GM12878 (cell line): ENCODE measurements around the gene GRAMD1B. TPM values are rescaled to one million over a fixed set of nuclear protein-coding genes. Genes with fewer than 3 reads are reported as not detected.

Source experiments
- ATF2 ChIP-seq: IDR thresholded peaks from 2 replicates; pipeline ENCODE4 v1.6.1; 2012; ENCODE audit warnings: low read length, inconsistent platforms
- CEBPB ChIP-seq, 2 experiments: fragments of 150-350 bp in 1 of 2; IDR thresholded peaks; 2 replicates each; pipeline ENCODE4 v1.6.1; 2012 to 2014; ENCODE audit warnings: low read depth in 2 of 2, low read length in 2 of 2, borderline replicate concordance in 1 of 2, inconsistent platforms in 1 of 2
- CREB1 ChIP-seq: IDR thresholded peaks from 2 replicates; pipeline ENCODE4 v1.6.1; 2012; ENCODE audit warnings: low read depth, mild to moderate bottlenecking, inconsistent platforms
- DPF2 ChIP-seq: fragments of 450-650 bp; IDR thresholded peaks from 2 replicates; pipeline ENCODE4 v1.6.1; 2017; ENCODE audit warnings: mild to moderate bottlenecking
- GABPA ChIP-seq: IDR thresholded peaks from 2 replicates; pipeline ENCODE4 v1.6.1; 2014; ENCODE audit warnings: antibody characterized with exemption, low read depth, mild to moderate bottlenecking, inconsistent platforms
- MAX ChIP-seq: IDR thresholded peaks from 2 replicates; pipeline ENCODE4 v1.6.1; 2012; ENCODE audit warnings: low read depth, low read length, improper control_type of control experiment
- NKRF ChIP-seq: fragments of 450-650 bp; conservative IDR thresholded peaks from 2 replicates; pipeline ENCODE4 v1.6.1; 2017; ENCODE audit warnings: mild to moderate bottlenecking, moderate library complexity
- PRDM15 ChIP-seq: fragments of 450-650 bp; formaldehyde crosslinking; IDR thresholded peaks from 2 replicates; pipeline ENCODE4 v1.4.0; 2020; ENCODE audit warnings: mild to moderate bottlenecking, moderate library complexity
- REST ChIP-seq: IDR thresholded peaks from 2 replicates; pipeline ENCODE4 v1.6.1; 2012; ENCODE audit warnings: mild to moderate bottlenecking, low read depth, low read length
- RUNX3 ChIP-seq: IDR thresholded peaks from 2 replicates; pipeline ENCODE4 v1.6.1; 2012; ENCODE audit warnings: low read length, inconsistent platforms
- SKIL ChIP-seq: fragments of 450-650 bp; IDR thresholded peaks from 2 replicates; pipeline ENCODE4 v1.6.1; 2017; ENCODE audit warnings: mild to moderate bottlenecking, low read depth, inconsistent platforms; ENCODE audit not compliant: poor library complexity, severe bottlenecking
- STAT1 ChIP-seq: fragments of 450-650 bp; conservative IDR thresholded peaks from 2 replicates; pipeline ENCODE4 v1.6.1; 2014; ENCODE audit warnings: antibody characterized with exemption, mild to moderate bottlenecking
- TCF12 ChIP-seq: IDR thresholded peaks from 2 replicates; pipeline ENCODE4 v1.6.1; 2011; ENCODE audit warnings: low read depth, mild to moderate bottlenecking, low read length
- USF2 ChIP-seq: IDR thresholded peaks from 2 replicates; pipeline ENCODE4 v1.6.1; 2011; ENCODE audit warnings: low read depth, low read length, improper control_type of control experiment, borderline replicate concordance
- polyA plus RNA-seq, 11 experiments: library from polyadenylated mRNA; depleted of rRNA in 4 of 11; unstranded in 6 of 11; stranded (reverse) in 5 of 11; fragments of >200 nt; fragmentation: Nextera tagmentation in 4 of 11; fragmentation: Illumina TruSeq in 1 of 11; extraction: Ambion mirVana in 4 of 11; extraction: Trizol in 1 of 11; gene quantifications; 1 replicate in 1 of 11; 2 replicates in 10 of 11; pipeline versions ENCODE4 v1.2.1 to v1.2.3, GENCODE V29; 2011 to 2016; ENCODE audit warnings: inconsistent platforms in 2 of 11, missing spikeins in 2 of 11, low read depth in 1 of 11
- total RNA-seq, 4 experiments: library from RNA; depleted of rRNA in 3 of 4; stranded (reverse); fragments of >200 nt in 3 of 4; fragmentation: Illumina TruSeq in 1 of 4; extraction: Trizol in 1 of 4; gene quantifications; 2 replicates each; pipeline versions ENCODE4 v1.2.1 to v1.2.3, GENCODE V29; 2013 to 2021

The GRAMD1B gene
- total and polyA plus RNA-seq, 10 of the 15 experiments (the other 5 are each of a cell fraction or from before 2014, with no cell fraction given), result 1.9 to 49.1 (median 26.9) TPM

- TF ChIP-seq MAX (peak; percentile 51; the same call in 1 of the 2 replicates), PRDM15 (CRISPR knock-in tag) (no peak), REST (no peak), TCF12 (peak; percentile 38; the same call in 1 of the 2 replicates), STAT1 (no peak), RUNX3 (peak; percentile 91), USF2 (no peak), DPF2 (no peak; the same call in 1 of the 2 replicates), GABPA (peak; percentile 44; the same call in 1 of the 2 replicates), SKIL (peak; percentile 83), CEBPB (IDR thresholded peaks at IDR 0.05; ENCODE audit: borderline replicate concordance in 1 of 2, low read depth in 2 of 2, low read length in 2 of 2) (peak in 1 of 2 experiments; percentile 87; a peak in 2 of 4 replicates), NKRF (no peak), ATF2 (peak; percentile 96), CREB1 (no peak)
Measured at GRCh38 chr11:123381817-123382554, 48.1 kb upstream of the GRAMD1B start (continued).
